HT1080 (cell line): ENCODE measurements around the gene HRK. TPM values are rescaled to one million over a fixed set of nuclear protein-coding genes. Genes with fewer than 3 reads are reported as not detected.
"Not testable (repeated sequence)": the region's sequence is repeated elsewhere in the genome, so short reads cannot be mapped to it uniquely, and the experiment has no call there.

ENCODE experiments used
- DNase-seq: peaks from one replicate; pipeline ENCODE4 v3.0.0-alpha.2; 2015; ENCODE audit warnings: low read depth
- total RNA-seq: library from RNA; depleted of rRNA; stranded (reverse); fragments of >200 nt; shearing (Covaris generic); gene quantifications from 2 replicates; pipeline ENCODE4 v1.2.3, GENCODE V29; 2014; rRNA removed

HRK gene
- total RNA-seq, 1 experiment from 2014 or later = 0.06 TPM

DNA sequence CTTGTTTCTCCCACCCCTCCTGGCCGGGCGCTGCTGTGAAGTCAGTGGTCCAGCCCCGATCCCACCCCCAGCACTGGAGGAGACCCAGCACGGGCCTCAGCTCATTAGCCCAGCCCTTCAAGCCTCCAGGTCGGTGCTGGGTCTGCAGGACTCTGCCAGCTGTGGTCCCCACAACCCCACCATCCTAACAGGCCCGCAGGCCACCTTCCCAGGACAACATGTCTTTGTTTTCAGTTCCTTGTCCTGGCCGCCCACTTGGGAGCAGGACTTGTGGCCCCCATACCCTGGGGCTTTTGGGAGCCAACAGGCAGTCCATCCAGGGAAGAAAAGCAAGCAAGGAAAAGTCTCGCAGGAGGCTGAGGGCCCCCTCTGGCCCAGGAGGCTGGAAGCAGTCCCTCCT lies 60.0 kb downstream of the HRK start:
- no peak for DNase-seq

- no peak for DNase-seq
Observed at GRCh38 chr12:116820064-116820656, 61.1 kb downstream of the HRK start.

DNA sequence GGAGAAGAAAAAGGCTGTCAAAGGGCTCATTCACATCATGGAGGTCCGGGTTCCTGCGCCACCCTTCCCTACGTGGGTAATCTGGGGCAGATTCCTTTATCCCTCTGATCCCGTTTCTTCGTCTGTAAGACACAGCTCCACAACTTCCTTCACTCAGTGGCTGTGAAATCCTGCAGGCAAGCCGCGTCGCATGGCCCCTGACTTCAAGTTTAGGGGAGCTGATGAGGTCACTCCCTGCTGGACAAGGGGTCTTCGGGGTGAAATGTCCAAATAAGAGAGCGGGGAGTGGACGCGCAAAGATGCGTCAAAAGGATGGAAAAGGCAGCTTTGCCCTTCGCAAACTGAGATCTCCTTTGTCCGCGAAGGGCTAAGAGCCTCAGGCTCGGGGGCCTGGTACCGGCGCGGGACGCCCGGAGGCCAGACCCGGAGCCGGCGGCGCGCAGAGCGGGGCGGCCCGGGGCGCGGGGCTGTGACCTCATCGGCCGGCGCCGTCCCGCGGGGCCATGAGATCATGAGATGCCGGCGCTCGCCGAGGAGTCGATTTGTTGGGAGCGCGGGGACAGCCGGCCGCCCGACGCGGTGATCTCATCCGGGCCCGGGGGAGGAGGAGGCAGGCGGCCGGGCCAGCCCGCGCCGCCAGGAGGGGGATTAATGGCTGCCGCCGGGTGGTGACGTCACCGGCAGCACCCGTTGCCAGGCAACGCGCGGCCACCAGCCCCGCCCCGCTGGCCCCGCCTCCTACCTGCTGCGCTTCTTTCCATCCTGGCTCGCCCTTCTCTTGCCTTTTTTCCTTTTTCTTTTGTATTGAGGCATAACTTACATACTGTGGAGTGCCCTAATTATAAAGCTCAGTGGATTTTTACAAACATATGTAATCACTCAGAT lies 62.1 kb downstream of the HRK start:
- peak; percentile 93 for DNase-seq

DNA sequence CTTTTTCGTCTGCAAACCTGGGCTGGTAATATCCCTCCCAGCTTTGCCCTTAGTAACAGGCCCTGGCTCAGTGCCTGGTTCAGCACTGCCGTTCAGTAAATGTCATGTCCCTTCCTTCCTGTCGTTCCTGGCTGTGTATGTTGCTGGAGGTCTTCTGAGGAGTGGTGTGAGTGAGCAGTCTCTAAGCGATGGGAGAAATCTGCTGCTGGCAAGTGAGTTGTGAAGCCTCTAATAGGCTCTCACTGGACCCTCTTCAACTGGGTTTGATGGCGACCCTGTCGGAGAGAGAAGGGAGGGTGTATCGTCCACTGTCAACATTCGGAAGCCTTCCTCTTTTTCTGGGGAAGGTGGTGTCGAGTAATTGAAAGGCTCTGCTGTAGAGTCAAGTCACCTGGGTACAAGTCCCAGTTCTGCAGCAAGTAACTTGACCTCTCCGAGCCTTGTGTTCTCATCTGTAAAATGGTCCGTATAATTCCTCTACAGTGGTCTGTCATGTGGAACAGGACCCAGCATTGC lies 62.8 kb downstream of the HRK start:
- peak; percentile 14 for DNase-seq

DNA sequence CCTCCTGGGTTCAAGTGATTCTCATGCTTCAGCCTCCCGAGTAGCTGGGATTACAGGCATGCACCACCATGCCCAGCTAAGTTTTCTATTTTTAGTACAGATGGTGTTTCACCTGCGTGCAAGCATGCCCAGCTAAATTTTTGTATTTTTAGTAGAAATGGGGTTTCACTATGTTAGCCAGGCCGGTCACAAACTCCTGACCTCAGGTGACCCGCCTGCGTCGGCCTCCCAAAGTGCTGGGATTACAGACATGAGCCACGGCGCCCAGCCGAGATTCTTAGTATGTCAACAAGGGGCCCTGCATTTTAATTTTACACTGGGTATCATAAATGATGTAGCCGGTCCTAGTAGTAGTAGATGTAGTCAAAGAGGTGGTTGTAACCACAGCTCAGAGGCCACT lies 66.5 kb downstream of the HRK start:
- DNase-seq = not testable (repeated sequence)

GRCh38 chr12:116813271-116814041 lies 67.8 kb downstream of the HRK start:
- DNase-seq = peak; percentile 52

DNA sequence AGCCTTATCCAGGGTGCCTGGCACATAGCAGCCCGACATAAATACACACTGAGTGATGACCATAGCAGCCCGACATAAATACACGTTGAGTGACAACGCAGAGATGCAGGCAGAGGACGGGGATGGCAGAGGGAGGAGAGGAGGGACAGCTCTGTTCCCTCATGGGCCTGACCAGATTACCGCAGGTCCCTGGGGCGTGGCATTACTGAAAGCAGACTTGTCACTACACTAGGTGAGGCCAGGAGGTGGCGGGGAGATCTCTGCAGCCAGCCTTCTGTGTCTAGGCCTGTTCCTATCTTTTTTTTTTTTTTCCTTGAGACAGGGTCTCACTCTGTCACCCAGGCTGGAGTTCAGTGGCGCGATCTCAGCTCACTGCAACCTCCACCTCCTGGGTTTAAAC lies 69.0 kb downstream of the HRK start:
- no peak for DNase-seq

DNA sequence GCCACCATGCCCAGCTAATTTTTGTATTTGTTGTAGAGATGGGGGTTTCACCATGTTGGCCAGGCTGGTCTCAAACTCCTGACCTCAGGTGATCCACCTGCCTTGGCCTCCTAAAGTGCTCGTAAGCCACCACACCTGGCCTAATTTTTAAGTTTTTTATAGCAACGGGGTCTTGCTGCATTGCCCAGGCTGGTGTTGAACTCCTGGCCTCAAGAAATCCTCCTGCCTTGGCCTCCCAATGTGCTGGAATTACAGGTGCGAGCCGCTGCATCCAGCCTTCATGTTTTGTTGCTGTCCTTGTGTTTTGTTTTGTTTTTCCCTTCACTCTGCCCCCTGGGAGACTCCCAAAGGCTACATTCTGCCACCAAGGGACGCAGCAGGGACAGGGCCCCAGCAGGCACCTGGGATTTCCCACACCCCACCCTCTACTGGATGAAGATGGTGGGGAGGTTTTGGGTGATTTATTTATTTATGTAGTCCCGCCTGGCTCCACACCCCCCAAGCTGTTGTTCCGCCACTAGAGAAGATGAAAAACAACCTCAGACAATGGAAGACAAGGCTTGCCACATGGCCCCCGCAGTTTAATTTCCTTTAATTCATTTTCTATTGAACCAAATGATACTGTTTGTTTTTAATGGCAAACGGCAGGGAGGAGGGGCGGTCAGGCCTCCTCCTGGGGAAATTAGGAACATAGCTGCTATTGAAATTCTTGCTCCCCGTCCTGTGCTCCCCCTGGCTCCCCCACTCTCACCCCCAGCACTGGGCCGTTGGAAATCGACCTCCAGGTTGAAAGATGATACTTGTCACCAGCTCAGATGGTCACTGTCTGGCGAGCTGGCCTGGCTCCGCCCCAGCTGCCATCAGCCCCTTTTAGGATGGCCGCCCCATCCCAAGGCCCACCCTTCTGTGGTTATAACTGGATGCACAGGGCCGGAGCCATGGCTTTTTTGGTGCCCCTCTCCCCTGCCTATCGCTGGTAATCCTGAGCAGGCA lies 72.8 kb downstream of the HRK start:
- no peak for DNase-seq

DNA sequence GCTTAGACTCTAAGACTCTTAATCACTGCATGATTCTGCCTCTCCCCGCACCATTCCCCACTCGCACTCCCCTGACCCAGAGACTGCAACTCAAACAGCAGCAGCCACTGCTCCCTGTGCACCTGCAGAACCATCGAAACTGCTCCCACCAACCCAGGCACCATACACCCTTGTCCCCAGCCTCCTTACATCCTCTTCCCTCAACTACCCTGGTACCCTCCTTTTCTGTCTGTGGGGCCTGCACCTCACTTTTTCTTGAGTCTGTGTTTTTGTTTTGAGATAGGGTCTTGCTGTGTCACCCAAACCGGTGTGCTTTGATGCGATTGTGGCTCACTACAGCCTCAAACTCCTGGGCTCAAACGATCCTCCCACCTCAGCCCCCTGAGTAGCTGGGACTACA lies 73.7 kb downstream of the HRK start:
- no peak for DNase-seq

DNA sequence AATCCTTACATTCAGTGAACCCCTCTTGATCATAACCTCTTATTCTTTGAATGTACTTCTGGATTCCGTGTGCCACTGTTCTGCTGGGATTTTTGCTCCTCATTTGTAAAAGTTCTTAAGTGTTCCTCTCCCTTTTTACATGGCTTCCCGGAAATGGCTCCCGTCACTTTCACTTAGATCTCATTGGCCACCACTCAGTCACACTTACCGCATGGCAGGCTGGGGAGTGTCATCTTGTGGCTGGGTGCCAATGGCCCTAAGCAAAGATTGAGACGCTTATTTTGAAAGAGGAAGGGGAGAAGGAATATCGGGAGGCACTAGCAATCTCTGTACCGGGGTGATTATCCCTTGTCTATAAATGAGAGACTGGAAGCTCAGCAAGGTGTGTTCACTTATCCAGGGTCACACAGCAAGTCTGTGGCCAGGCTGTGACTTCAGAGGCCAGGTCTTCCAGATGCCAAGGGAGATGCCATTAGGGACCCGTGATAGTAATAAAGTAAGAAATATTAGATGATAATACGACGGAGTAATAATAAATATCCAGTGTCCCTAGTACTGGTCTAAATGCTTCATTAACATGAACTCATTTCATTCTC lies 74.3 kb downstream of the HRK start:
- DNase-seq = no peak

Other genes with a start within 250 kb of the HRK start
- gene SPRING1, start 143.4 kb downstream of the HRK start, total RNA-seq = 35.8 and 38.0 TPM in 2 replicates
- 5.6 and 6.0 TPM in 2 replicates for gene RNFT2, start 143.1 kb downstream of the HRK start, total RNA-seq
- 7.1 and 9.1 TPM in 2 replicates for gene FBXW8, start 29.5 kb upstream of the HRK start, total RNA-seq
- gene TESC, start 218.0 kb upstream of the HRK start, total RNA-seq = 0.67 and 1.0 TPM in 2 replicates